Lower lobe of right lung (tissue), 2 donors: ENCODE data around the gene ABCB8. TPM values are rescaled to one million over a fixed set of nuclear protein-coding genes. Genes with fewer than 3 reads are reported as not detected.

Source experiments
- ATAC-seq, 2 donors: fragments of 200-7000 bp; cut with Tn5 transposase; one replicate each; pipeline ENCODE4 v1.9.1; 2020 to 2022; ENCODE audit warnings: mild to moderate bottlenecking in 2 of 2, moderate library complexity in 2 of 2
- DNase-seq: peaks from one replicate; pipeline ENCODE4 v3.0.0-alpha.2; 2020
- H3K27ac ChIP-seq: fragments of 200-600 bp; one replicate; pipeline ENCODE4 v1.8.0; 2022
- H3K27me3 ChIP-seq: fragments of 200-600 bp; one replicate; pipeline ENCODE4 v1.8.0; 2022; ENCODE audit warnings: low read depth
- H3K36me3 ChIP-seq: fragments of 200-600 bp; one replicate; pipeline ENCODE4 v1.8.0; 2022; ENCODE audit warnings: mild to moderate bottlenecking
- H3K4me1 ChIP-seq: fragments of 200-600 bp; one replicate; pipeline ENCODE4 v1.8.0; 2022
- H3K4me3 ChIP-seq: fragments of 200-600 bp; one replicate; pipeline ENCODE4 v1.8.0; 2022; ENCODE audit warnings: mild to moderate bottlenecking
- H3K9me3 ChIP-seq: fragments of 200-600 bp; one replicate; pipeline ENCODE4 v1.8.0; 2022
- intact Hi-C: fragments of 100-400 bp; cut with DNase I; formaldehyde crosslinking; loops from one replicate; pipeline ENCODE4 v1.11.0; 2022
- total RNA-seq: library from RNA; stranded (reverse); fragmentation: NEBNext Ultra II Directional; extraction: Animal tissue kit (Norgen Biotek cat#: 25700); gene quantifications from one replicate; pipeline ENCODE4 v1.2.1, GENCODE V29; 2021
- TF ChIP-seq, protein P1 (sequence below): fragments of 200-600 bp; IDR thresholded peaks from one replicate; pipeline ENCODE4 v1.8.0; 2022; ENCODE audit warnings: antibody characterized with exemption, mild to moderate bottlenecking
- donor health status: DM: no; HTN: yes; CAD: no; lungs with severe emphysema.

The ABCB8 gene
- total RNA-seq, 1 donor from 2014 or later, result 42.4 TPM

DNA sequence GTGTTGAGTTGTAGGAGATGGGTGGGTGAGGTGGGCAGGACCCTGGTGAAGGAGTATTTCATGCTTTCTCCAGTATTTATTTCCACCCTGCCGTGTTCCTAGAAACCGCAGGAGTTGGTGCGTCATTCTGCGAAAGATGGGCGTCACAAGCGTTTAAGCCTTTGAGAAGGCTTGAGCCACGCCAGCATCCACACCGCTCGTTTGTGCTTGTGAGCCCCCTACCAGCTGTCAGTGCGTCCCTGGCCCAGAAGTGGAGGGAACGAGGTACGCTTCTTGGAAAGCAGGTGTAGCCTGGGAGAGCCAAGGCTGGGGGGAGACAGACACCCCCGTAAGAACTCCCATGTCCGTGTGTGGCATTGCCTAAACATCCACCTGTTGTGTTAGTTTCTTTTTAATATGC lies 63.7 kb downstream of the ABCB8 start:
- H3K4me3 ChIP-seq, result no peak overlapping the region
- TF ChIP-seq, protein P1, sequence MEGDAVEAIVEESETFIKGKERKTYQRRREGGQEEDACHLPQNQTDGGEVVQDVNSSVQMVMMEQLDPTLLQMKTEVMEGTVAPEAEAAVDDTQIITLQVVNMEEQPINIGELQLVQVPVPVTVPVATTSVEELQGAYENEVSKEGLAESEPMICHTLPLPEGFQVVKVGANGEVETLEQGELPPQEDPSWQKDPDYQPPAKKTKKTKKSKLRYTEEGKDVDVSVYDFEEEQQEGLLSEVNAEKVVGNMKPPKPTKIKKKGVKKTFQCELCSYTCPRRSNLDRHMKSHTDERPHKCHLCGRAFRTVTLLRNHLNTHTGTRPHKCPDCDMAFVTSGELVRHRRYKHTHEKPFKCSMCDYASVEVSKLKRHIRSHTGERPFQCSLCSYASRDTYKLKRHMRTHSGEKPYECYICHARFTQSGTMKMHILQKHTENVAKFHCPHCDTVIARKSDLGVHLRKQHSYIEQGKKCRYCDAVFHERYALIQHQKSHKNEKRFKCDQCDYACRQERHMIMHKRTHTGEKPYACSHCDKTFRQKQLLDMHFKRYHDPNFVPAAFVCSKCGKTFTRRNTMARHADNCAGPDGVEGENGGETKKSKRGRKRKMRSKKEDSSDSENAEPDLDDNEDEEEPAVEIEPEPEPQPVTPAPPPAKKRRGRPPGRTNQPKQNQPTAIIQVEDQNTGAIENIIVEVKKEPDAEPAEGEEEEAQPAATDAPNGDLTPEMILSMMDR, result no peak
- DNase-seq (no peak), ATAC-seq (no peak)
- no peaks in the 10 kb centered on the region for H3K27me3 ChIP-seq
- intact Hi-C loops, result no loop called here
- peaks cover 67% of the 10 kb centered on the region for H3K4me1 ChIP-seq
- no peaks in the 10 kb centered on the region for H3K9me3 ChIP-seq
- H3K36me3 ChIP-seq, result peaks cover 10% of the 10 kb centered on the region
- H3K27ac ChIP-seq, result peak overlapping the region; percentile 13

DNA sequence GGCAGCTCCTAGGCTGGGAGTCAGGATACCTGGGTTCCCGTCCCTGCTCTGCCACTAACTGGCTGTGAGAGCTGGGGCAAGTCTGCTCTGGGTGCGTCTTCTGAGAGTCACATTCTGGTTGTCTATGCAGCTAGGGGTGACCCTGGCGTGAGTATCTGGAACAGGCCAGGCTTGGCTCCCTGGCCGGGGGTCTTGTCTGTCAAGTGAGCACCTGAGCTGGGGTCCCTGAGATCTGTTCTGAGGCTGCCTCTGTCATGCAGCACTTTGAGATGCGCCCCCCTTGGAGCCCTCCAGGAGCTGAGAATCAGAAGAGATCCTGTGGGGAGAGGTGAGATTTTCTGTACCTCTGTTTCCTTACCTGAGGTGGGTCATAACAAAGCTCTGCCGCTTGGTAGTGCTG lies 65.5 kb downstream of the ABCB8 start:
- H3K4me3 ChIP-seq, result no peak overlapping the region
- no peaks in the 10 kb centered on the region for H3K27me3 ChIP-seq
- DNase-seq (no peak), ATAC-seq (no peak)
- H3K27ac ChIP-seq, result no peak overlapping the region
- peaks cover 13% of the 10 kb centered on the region for H3K36me3 ChIP-seq
- TF ChIP-seq, protein P1, result no peak
- peaks cover 54% of the 10 kb centered on the region for H3K4me1 ChIP-seq
- H3K9me3 ChIP-seq, result no peaks in the 10 kb centered on the region
- intact Hi-C loops, result no loop called here

DNA sequence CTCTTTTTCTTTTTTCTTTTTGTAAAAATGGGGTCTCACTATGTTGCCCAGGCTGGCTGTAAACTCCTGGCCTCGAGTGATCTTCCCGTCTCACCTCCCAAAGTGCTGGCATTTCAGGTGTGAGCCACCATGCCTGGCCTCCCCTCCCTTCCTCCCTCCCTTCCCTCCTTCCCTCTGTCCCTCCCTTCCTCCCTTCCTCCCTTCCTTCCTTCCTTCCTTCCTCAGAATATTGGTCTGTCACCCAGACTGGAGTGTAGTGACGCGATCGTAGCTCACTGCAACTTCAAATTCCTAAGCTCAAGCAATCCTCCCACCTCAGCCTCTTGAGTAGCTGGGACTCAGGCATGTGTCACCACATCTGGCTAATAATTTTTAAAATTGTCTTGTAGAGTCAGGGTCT lies 66.4 kb downstream of the ABCB8 start:
- Histone ChIP-seq H3K36me3 (peaks cover 13% of the 10 kb centered on the region), H3K27me3 (no peaks in the 10 kb centered on the region), H3K4me3 (no peak overlapping the region), H3K4me1 (peaks cover 50% of the 10 kb centered on the region), H3K9me3 (no peaks in the 10 kb centered on the region), H3K27ac (no peak overlapping the region)
- intact Hi-C loops, result no loop called here
- TF ChIP-seq, protein P1, result no peak
- ATAC-seq (peak in 1 of 2 donors; percentile 26), DNase-seq (no peak)

DNA sequence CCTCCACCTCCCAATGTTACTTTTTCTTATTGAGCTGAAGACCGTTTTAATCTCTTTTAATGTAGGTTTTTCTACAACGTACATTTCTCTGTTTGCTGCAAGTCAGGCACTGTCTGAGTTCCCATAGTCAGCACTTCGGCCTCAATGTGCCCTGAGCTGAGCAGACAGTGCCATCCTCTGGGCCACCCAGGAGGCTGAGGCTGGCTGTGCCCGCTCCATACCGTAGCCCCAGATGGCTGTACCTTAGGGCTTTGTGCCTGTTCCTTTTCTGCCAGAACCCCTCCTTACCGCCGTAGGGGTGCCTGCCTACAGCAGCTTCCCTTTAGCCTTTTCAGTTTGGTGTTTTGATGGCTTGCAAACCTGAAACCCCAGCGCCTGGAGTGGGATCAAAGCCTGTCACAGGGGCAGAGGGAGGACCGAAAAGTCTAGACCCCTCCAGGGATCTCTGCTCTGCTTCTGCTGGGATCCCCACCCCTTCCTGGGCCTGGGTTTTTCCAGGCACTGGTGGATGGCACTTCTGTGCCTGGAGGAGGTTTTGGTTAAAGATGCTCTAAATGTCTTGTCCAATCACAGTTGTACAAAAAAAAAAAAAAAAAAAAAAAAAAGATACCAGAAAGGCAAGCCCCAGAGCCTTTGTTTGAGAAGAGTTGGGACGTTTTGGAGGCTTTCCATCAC lies 67.0 kb downstream of the ABCB8 start:
- DNase-seq, result no peak
- Histone ChIP-seq H3K9me3 (no peaks in the 10 kb centered on the region), H3K27ac (no peak overlapping the region), H3K27me3 (no peaks in the 10 kb centered on the region), H3K4me1 (peaks cover 50% of the 10 kb centered on the region), H3K36me3 (peaks cover 17% of the 10 kb centered on the region), H3K4me3 (no peak overlapping the region)
- ATAC-seq, result no peak
- intact Hi-C loops, result no loop called here
- TF ChIP-seq, protein P1, result no peak

DNA sequence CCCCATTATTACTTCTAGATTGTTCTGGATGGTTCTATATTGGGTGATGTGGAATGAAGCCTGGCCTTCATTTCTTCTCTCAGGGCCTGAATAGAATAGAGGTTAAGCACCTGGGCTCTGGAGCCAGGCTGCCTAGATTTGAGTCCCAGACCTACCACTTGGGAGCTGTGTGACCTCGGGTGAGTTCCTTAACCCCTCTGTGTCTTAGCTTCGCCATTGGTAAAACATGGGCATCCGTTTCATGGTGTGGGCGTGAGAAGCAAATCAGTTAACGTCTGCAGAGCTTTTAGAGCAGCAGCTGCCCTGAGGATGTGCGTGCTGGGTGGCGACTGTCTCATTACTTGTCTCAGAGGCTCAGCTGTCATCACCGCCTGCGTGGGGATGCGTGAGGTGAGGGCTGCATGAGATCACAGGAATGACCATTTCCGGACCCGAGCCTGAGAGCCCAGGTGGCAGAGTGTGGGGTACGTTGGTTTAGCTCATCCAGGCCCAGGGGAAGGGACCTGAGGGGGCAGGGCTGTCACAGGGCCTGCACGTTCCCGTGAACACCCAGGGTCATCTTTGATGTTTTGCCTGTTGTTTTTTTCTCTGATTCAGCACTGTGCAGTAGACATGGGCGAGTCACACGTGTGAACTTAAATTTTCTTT lies 67.7 kb downstream of the ABCB8 start:
- Histone ChIP-seq H3K9me3 (no peaks in the 10 kb centered on the region), H3K36me3 (peaks cover 17% of the 10 kb centered on the region), H3K4me1 (peaks cover 50% of the 10 kb centered on the region), H3K27ac (no peak overlapping the region), H3K27me3 (no peaks in the 10 kb centered on the region), H3K4me3 (no peak overlapping the region)
- TF ChIP-seq, protein P1, result no peak
- DNase-seq (no peak), ATAC-seq (no peak)
- intact Hi-C loops, result no loop called here

Other genes starting within 250 kb of the ABCB8 start
- 69.4 TPM for gene TMEM176B, start 228.1 kb upstream of the ABCB8 start, total RNA-seq
- 57.4 TPM for gene TMEM176A, start 227.7 kb upstream of the ABCB8 start, total RNA-seq
- 1.7 TPM for gene AOC1, start 175.9 kb upstream of the ABCB8 start, total RNA-seq
- gene KCNH2, start 50.1 kb upstream of the ABCB8 start, total RNA-seq, result 2.4 TPM
- gene NOS3, start 37.4 kb upstream of the ABCB8 start, total RNA-seq, result 15.1 TPM
- gene ATG9B, start 4.0 kb upstream of the ABCB8 start, total RNA-seq, result 0.38 TPM
- gene ASIC3, start 20.1 kb downstream of the ABCB8 start, total RNA-seq, result 3.7 TPM
- gene CDK5, start 29.4 kb downstream of the ABCB8 start, total RNA-seq, result 13.7 TPM
- gene SLC4A2, start 31.1 kb downstream of the ABCB8 start, total RNA-seq, result 182 TPM
- gene FASTK, start 52.4 kb downstream of the ABCB8 start, total RNA-seq, result 54.4 TPM
- 37.4 TPM for gene TMUB1, start 55.0 kb downstream of the ABCB8 start, total RNA-seq
- 157 TPM for gene AGAP3, start 58.0 kb downstream of the ABCB8 start, total RNA-seq
- gene GBX1, start 139.2 kb downstream of the ABCB8 start, total RNA-seq, result not detected
- gene ASB10, start 158.8 kb downstream of the ABCB8 start, total RNA-seq, result not detected
- not detected for gene H2BK1, start 182.0 kb downstream of the ABCB8 start, total RNA-seq
- gene ABCF2, start 198.8 kb downstream of the ABCB8 start, total RNA-seq, result 23.3 TPM
- 34.7 TPM for gene CHPF2, start 204.0 kb downstream of the ABCB8 start, total RNA-seq
- 53.1 TPM for gene SMARCD3, start 220.2 kb downstream of the ABCB8 start, total RNA-seq